NOMO-1 treated with dmso at 0.1 percent for 144 hours (cell line): Measurements from ENCODE around the gene DPEP2.
"Not testable (repeated sequence)": the region's sequence is repeated elsewhere in the genome, so short reads cannot be mapped to it uniquely, and the experiment has no call there.

Source experiments
- DNase-seq: peaks from one replicate; lab custom pipeline; 2025; ENCODE audit not compliant: unreplicated experiment; lab: John Stamatoyannopoulos, UW

DPEP2 gene

GRCh38 chr16:67977469-67978227 is 21.6 kb downstream of the DPEP2 start:
- no peak for DNase-seq

- DNase-seq, result no peak
Measured at GRCh38 chr16:67977005-67977404, 22.3 kb downstream of the DPEP2 start.

GRCh38 chr16:67976205-67976604 is 23.1 kb downstream of the DPEP2 start:
- no peak for DNase-seq

GRCh38 chr16:67975321-67976105 is 23.8 kb downstream of the DPEP2 start:
- DNase-seq, result no peak

GRCh38 chr16:67972285-67972684 is 27.0 kb downstream of the DPEP2 start:
- not testable (repeated sequence) for DNase-seq

GRCh38 chr16:67971111-67971510 is 28.2 kb downstream of the DPEP2 start:
- no peak for DNase-seq

- DNase-seq, result no peak
Measured at GRCh38 chr16:67969254-67970039, 29.8 kb downstream of the DPEP2 start.

GRCh38 chr16:67968400-67969253 is 30.7 kb downstream of the DPEP2 start, which contains the start of gene SLC12A4:
TSS of gene SLC12A4 (minus strand) at chr16:67968637. CDS start at chr16:67968553, 84 bp downstream.
- peak; percentile 71 for DNase-seq

- peak; percentile 18 for DNase-seq
Measured at GRCh38 chr16:67967958-67968399, 31.3 kb downstream of the DPEP2 start.

GRCh38 chr16:67967183-67967957 is 31.9 kb downstream of the DPEP2 start:
- no peak for DNase-seq

GRCh38 chr16:67966549-67967182 is 32.6 kb downstream of the DPEP2 start:
- peak; percentile 21 for DNase-seq

- DNase-seq, result no peak
Measured at GRCh38 chr16:67965668-67966548, 33.4 kb downstream of the DPEP2 start.

- no peak for DNase-seq
Measured at GRCh38 chr16:67964477-67965131, 34.7 kb downstream of the DPEP2 start.

- DNase-seq, result no peak
Measured at GRCh38 chr16:67963662-67964321, 35.5 kb downstream of the DPEP2 start.

GRCh38 chr16:67963292-67963661 is 36.0 kb downstream of the DPEP2 start:
- DNase-seq, result no peak

GRCh38 chr16:67962135-67962534 is 37.1 kb downstream of the DPEP2 start:
- no peak for DNase-seq

GRCh38 chr16:67961551-67961957 is 37.7 kb downstream of the DPEP2 start:
- DNase-seq, result no peak
